IMR-90 (cell line): ENCODE measurements around the gene SDR9C7. TPM values are rescaled to one million over a fixed set of nuclear protein-coding genes. Genes with fewer than 3 reads are reported as not detected.

ENCODE experiments used
- ATAC-seq: fragments of 200-7000 bp; cut with Tn5 transposase; 2 replicates; pipeline ENCODE4 v1.9.1; 2020; ENCODE audit warnings: low read depth, mild to moderate bottlenecking, moderate library complexity
- BruUV-seq: library from RNA; stranded (reverse); fragments of 400-500 nt; replicated peaks from 2 replicates; lab custom pipeline; 2021; lab: Mats Ljungman, UMichigan
- CTCF ChIA-PET: fragments of 300-600 bp; formaldehyde crosslinking; extraction: SDS; loops from one replicate; lab custom pipeline; 2021; ENCODE audit warnings: antibody characterized with exemption; lab: Yijun Ruan, JAX
- POLR2A ChIA-PET: fragments of 300-600 bp; sonication (Branson Sonifier 250); formaldehyde crosslinking; loops from one replicate; lab custom pipeline; 2022; ENCODE audit warnings: antibody characterized with exemption; ENCODE audit not compliant: unreplicated experiment; lab: Charles Lee
- DNase-seq: peaks from one replicate; pipeline ENCODE4 v3.0.0; 2013
- H2AFZ ChIP-seq: replicated peaks from 2 replicates; pipeline ENCODE3; 2013; ENCODE audit warnings: low read length, mild to moderate bottlenecking; ENCODE audit not compliant: poor library complexity
- H2AK5ac ChIP-seq: 2 replicates; pipeline ENCODE4 v1.6.1; 2013; ENCODE audit warnings: low read depth, low read length, inconsistent platforms
- H2AK9ac ChIP-seq: replicated peaks from 2 replicates; pipeline ENCODE3; 2013; ENCODE audit warnings: mild to moderate bottlenecking, low read depth, low read length, moderate library complexity; ENCODE audit not compliant: poor library complexity
- H2BK120ac ChIP-seq: 2 replicates; pipeline ENCODE4 v1.6.1; 2013; ENCODE audit warnings: low read depth, low read length, inconsistent platforms
- H2BK15ac ChIP-seq: 3 replicates; pipeline ENCODE4 v1.6.1; 2013; ENCODE audit warnings: low read depth, low read length, inconsistent platforms
- H2BK20ac ChIP-seq: 2 replicates; pipeline ENCODE4 v1.6.1; 2013; ENCODE audit warnings: low read depth, mild to moderate bottlenecking, inconsistent platforms, low read length, moderate library complexity
- H2BK5ac ChIP-seq: 2 replicates; pipeline ENCODE4 v1.6.1; 2013; ENCODE audit warnings: mild to moderate bottlenecking, low read depth, low read length, inconsistent platforms; ENCODE audit not compliant: poor library complexity, severe bottlenecking
- H3K14ac ChIP-seq: replicated peaks from 2 replicates; pipeline ENCODE4 v1.6.1; 2013; ENCODE audit warnings: low read depth, low read length, inconsistent platforms
- H3K18ac ChIP-seq: 2 replicates; pipeline ENCODE4 v1.6.1; 2013; ENCODE audit warnings: low read depth, low read length, control low read depth
- H3K23ac ChIP-seq: 2 replicates; pipeline ENCODE4 v1.6.1; 2013; ENCODE audit warnings: low read depth, low read length, inconsistent platforms
- H3K27ac ChIP-seq: 2 replicates; pipeline ENCODE4 v1.5.1; 2013; ENCODE audit warnings: mild to moderate bottlenecking, control low read depth, low read length; ENCODE audit not compliant: insufficient read depth
- H3K27me3 ChIP-seq: 2 replicates; pipeline ENCODE4 v1.6.1; 2013; ENCODE audit warnings: low read length; ENCODE audit not compliant: control insufficient read depth, insufficient read depth
- H3K36me3 ChIP-seq: 2 replicates; pipeline ENCODE4 v1.6.1; 2013; ENCODE audit warnings: low read length, mixed read lengths; ENCODE audit not compliant: control insufficient read depth, insufficient read depth
- H3K4ac ChIP-seq: 2 replicates; pipeline ENCODE4 v1.6.1; 2013; ENCODE audit warnings: low read depth, low read length, inconsistent platforms
- H3K4me1 ChIP-seq: 2 replicates; pipeline ENCODE4 v1.6.1; 2013; ENCODE audit warnings: low read length, mixed read lengths; ENCODE audit not compliant: control insufficient read depth, insufficient read depth
- H3K4me2 ChIP-seq: 2 replicates; pipeline ENCODE4 v1.6.1; 2013; ENCODE audit warnings: low read depth, mild to moderate bottlenecking, control low read depth, low read length, moderate library complexity
- H3K4me3 ChIP-seq: 2 replicates; pipeline ENCODE4 v1.5.1; 2013; ENCODE audit warnings: low read depth, mild to moderate bottlenecking, control low read depth, low read length, moderate library complexity; ENCODE audit not compliant: insufficient read depth
- H3K56ac ChIP-seq: 2 replicates; pipeline ENCODE4 v1.6.1; 2013; ENCODE audit warnings: low read length, inconsistent platforms; ENCODE audit not compliant: insufficient read depth; ENCODE audit errors: extremely low read depth
- H3K79me1 ChIP-seq, 2 experiments: 2 replicates each; pipeline ENCODE4 v1.6.1; 2013; ENCODE audit warnings: low read length in 2 of 2, inconsistent platforms in 1 of 2, low read depth in 1 of 2
- H3K9ac ChIP-seq: 2 replicates; pipeline ENCODE4 v1.6.1; 2013; ENCODE audit warnings: low read depth, low read length, control low read depth
- H3K9me1 ChIP-seq: 2 replicates; pipeline ENCODE4 v1.6.1; 2013; ENCODE audit warnings: low read length, inconsistent platforms; ENCODE audit not compliant: insufficient read depth
- H3K9me3 ChIP-seq: 2 replicates; pipeline ENCODE4 v1.6.1; 2013; ENCODE audit warnings: low read length; ENCODE audit not compliant: control insufficient read depth, insufficient read depth
- H4K20me1 ChIP-seq: 2 replicates; pipeline ENCODE4 v1.6.1; 2013; ENCODE audit warnings: low read length, inconsistent platforms; ENCODE audit not compliant: insufficient read depth
- H4K5ac ChIP-seq: 2 replicates; pipeline ENCODE4 v1.6.1; 2013; ENCODE audit warnings: mild to moderate bottlenecking, low read depth, low read length, control low read depth
- H4K8ac ChIP-seq, 2 experiments: 2 replicates each; pipeline ENCODE4 v1.6.1; 2013; ENCODE audit warnings: low read depth in 2 of 2, low read length in 2 of 2, control low read depth in 1 of 2, inconsistent platforms in 1 of 2
- H4K91ac ChIP-seq: 2 replicates; pipeline ENCODE4 v1.6.1; 2013; ENCODE audit warnings: low read depth, low read length, inconsistent platforms; ENCODE audit not compliant: insufficient read depth
- CEBPB ChIP-seq: IDR thresholded peaks from 2 replicates; pipeline ENCODE4 v1.6.1; 2012; ENCODE audit warnings: low read depth, low read length, improper control_type of control experiment
- CHD1 ChIP-seq: IDR thresholded peaks from 2 replicates; pipeline ENCODE4 v1.6.1; 2012; ENCODE audit warnings: low read depth, low read length, improper control_type of control experiment
- CTCF ChIP-seq: conservative IDR thresholded peaks from 2 replicates; pipeline ENCODE4 v1.5.1; 2012; ENCODE audit warnings: mild to moderate bottlenecking, low read depth, low read length, improper control_type of control experiment
- FOS ChIP-seq: fragments of 150-350 bp; IDR thresholded peaks from 2 replicates; pipeline ENCODE4 v1.6.1; 2016; ENCODE audit warnings: low read depth, low read length
- MAFK ChIP-seq: IDR thresholded peaks from 2 replicates; pipeline ENCODE4 v1.6.1; 2012; ENCODE audit warnings: low read depth, low read length, improper control_type of control experiment
- MAZ ChIP-seq: IDR thresholded peaks from 2 replicates; pipeline ENCODE4 v1.6.1; 2012; ENCODE audit warnings: low read depth, mild to moderate bottlenecking, low read length, improper control_type of control experiment, moderate library complexity, borderline replicate concordance
- MXI1 ChIP-seq: IDR thresholded peaks from 2 replicates; pipeline ENCODE4 v1.6.1; 2012; ENCODE audit warnings: low read depth, mild to moderate bottlenecking, low read length, moderate library complexity, borderline replicate concordance
- NFE2L2 ChIP-seq: fragments of 150-350 bp; IDR thresholded peaks from 2 replicates; pipeline ENCODE4 v1.6.1; 2016; ENCODE audit warnings: low read depth, mild to moderate bottlenecking, low read length
- RFX5 ChIP-seq: IDR thresholded peaks from 2 replicates; pipeline ENCODE4 v1.8.0; 2012; ENCODE audit warnings: low read depth, mild to moderate bottlenecking, low read length, moderate library complexity
- SMC3 ChIP-seq: fragments of 150-350 bp; IDR thresholded peaks from 2 replicates; pipeline ENCODE4 v1.6.1; 2016; ENCODE audit warnings: low read depth, mild to moderate bottlenecking, antibody characterized with exemption, low read length, moderate library complexity
- WGBS, 2 experiments: methylation state at CpG; one replicate each; pipeline versions ENCODE4 v1.1.5 to v1.1.7; 2013; ENCODE audit warnings: missing lambda C conversion rate in 2 of 2; ENCODE audit not compliant: insufficient read length in 1 of 2; ENCODE audit errors: extremely low coverage in 2 of 2; 5-methylcytosine and 5-hydroxymethylcytosine counted together
- dilution Hi-C: fragments of 300-500 bp; cut with HindIII; formaldehyde crosslinking; loops from one replicate; pipeline ENCODE4 v1.14.3; 2018; ENCODE audit warnings: low sequenced_read_pairs; ENCODE audit not compliant: unreplicated experiment
- in situ Hi-C: fragments of 300-500 bp; cut with MboI; formaldehyde crosslinking; loops from 3 replicates; pipeline ENCODE4 v1.14.3; 2019; ENCODE audit warnings: low sequenced_read_pairs, inconsistent platforms, mixed read lengths
- intact Hi-C: fragments of 100-400 bp; cut with micrococcal nuclease; formaldehyde crosslinking; loops from 2 replicates; pipeline ENCODE4 v1.10.0; 2022
- polyA plus RNA-seq, 3 experiments: library from polyadenylated mRNA; depleted of rRNA; stranded (reverse); fragments of >200 nt; gene quantifications; 2 replicates each; pipeline ENCODE4 v1.2.3, GENCODE V29; 2012; ENCODE audit warnings: low replicate concordance in 1 of 3
- total RNA-seq: library from RNA; depleted of rRNA; stranded (reverse); fragments of >200 nt; gene quantifications from 2 replicates; pipeline ENCODE4 v1.2.3, GENCODE V29; 2012
- TF ChIP-seq, protein P1 (sequence below): fragments of 150-350 bp; IDR thresholded peaks from 2 replicates; pipeline ENCODE4 v1.6.1; 2016; ENCODE audit warnings: low read depth, mild to moderate bottlenecking, low read length, moderate library complexity, borderline replicate concordance

The SDR9C7 gene
- total and polyA plus RNA-seq, 2 of the 4 experiments (the other 2 are of a cell fraction), result not detected

DNA sequence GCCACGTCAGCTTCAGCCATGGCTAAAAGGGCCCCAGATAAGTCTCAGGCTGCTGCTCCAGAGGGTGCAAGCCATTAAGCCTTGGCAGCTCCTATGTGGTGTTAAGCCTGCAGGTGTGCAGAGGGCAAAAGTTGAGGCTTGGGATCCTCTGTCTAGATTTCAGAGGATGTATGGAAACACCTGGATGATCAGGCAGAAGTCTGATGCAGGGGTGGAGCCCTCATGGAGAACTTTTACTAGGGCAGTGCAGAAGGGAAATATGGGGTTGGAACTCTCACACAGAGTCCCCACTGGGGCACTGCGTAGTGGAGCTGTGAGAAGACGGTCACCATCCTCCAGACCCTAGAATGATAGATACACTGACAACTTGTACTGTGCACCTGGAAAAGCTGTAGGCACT, 47.9 kb downstream of the SDR9C7 start:
- in situ Hi-C loops (no loop called here), intact Hi-C loops (no loop called here)
- TF ChIP-seq RFX5, result no peak
- no peak for TF ChIP-seq CHD1
- TF ChIP-seq MAFK, result no peak
- no peak for TF ChIP-seq CTCF
- TF ChIP-seq NFE2L2, result no peak
- no peak for TF ChIP-seq CEBPB
- no peak for TF ChIP-seq MXI1
- TF ChIP-seq MAZ, result no peak
- TF ChIP-seq, protein P1, sequence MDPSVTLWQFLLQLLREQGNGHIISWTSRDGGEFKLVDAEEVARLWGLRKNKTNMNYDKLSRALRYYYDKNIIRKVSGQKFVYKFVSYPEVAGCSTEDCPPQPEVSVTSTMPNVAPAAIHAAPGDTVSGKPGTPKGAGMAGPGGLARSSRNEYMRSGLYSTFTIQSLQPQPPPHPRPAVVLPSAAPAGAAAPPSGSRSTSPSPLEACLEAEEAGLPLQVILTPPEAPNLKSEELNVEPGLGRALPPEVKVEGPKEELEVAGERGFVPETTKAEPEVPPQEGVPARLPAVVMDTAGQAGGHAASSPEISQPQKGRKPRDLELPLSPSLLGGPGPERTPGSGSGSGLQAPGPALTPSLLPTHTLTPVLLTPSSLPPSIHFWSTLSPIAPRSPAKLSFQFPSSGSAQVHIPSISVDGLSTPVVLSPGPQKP, result no peak
- no peak for TF ChIP-seq SMC3
- no peak for TF ChIP-seq FOS

More for the DNA sequence above, 47.9 kb downstream of the SDR9C7 start:
- Histone ChIP-seq H3K27me3 (0 out of 2 replicates have a peak, but pooled peaks cover 2% of the 10 kb centered on the region), H3K4ac (no peak overlapping the region), H3K9me1 (no peaks in the 10 kb centered on the region), H3K14ac (no peak overlapping the region), H4K20me1 (no peaks in the 10 kb centered on the region), H3K4me1 (no peaks in the 10 kb centered on the region), H4K91ac (no peak overlapping the region), H3K9ac (no peak overlapping the region), H3K23ac (no peak overlapping the region), H3K36me3 (no peaks in the 10 kb centered on the region), H3K56ac (no peak overlapping the region), H3K18ac (no peak overlapping the region), H2AK9ac (no peak overlapping the region), H2BK5ac (no peak overlapping the region), H4K8ac (no peak overlapping the region), H2BK120ac (no peak overlapping the region), H4K5ac (no peak overlapping the region), H3K4me3 (no peak overlapping the region), H2AFZ (no peak overlapping the region), H3K4me2 (no peak overlapping the region), H3K27ac (no peak overlapping the region), H3K79me1 (no peaks in the 10 kb centered on the region), H2AK5ac (no peak overlapping the region), H2BK20ac (no peak overlapping the region), H2BK15ac (no peak overlapping the region), H3K9me3 (0 out of 2 replicates have a peak, but pooled peaks cover 2% of the 10 kb centered on the region)
- BruUV-seq, result no TSS peak
- DNase-seq (no peak), ATAC-seq (no peak)
- CTCF ChIA-PET, result no interaction called here
- WGBS, 2 experiments, result no CpG with 5 or more reads among the region's 3 CpGs
- dilution Hi-C loops, result no loop called here
- POLR2A ChIA-PET, result no interaction called here
